Measurements from ENCODE around the gene ANKRD11. TPM values are rescaled to one million over a fixed set of nuclear protein-coding genes. Genes with fewer than 3 reads are reported as not detected.

Gene ANKRD11
- polyA plus RNA-seq, 4 donors: 48.4 to 86.7 (median 65.5) TPM

- peak overlapping the region in 1 of 3 donors; percentile 71 for H3K27ac ChIP-seq (ENCODE audit: low read depth in 1 of 3, low read length in 2 of 3)
- peaks cover 0 to 21% (median 0%) of the 10 kb centered on the region in 3 donors for H3K36me3 ChIP-seq (ENCODE audit: control insufficient read depth in 3 of 3, insufficient read depth in 2 of 3, low read depth in 1 of 3, low read length in 3 of 3)
- no peak overlapping the region for H3K4me3 ChIP-seq (ENCODE audit: low read depth in 1 of 3, low read length in 3 of 3)
- peaks cover 24 to 34% (median 29%) of the 10 kb centered on the region in 3 donors for H3K4me1 ChIP-seq (ENCODE audit: control insufficient read depth in 3 of 3, insufficient read depth in 2 of 3, low read depth in 1 of 3, low read length in 2 of 3)
- no peak for DNase-seq
- no peaks in the 10 kb centered on the region for H3K27me3 ChIP-seq (ENCODE audit: control insufficient read depth in 3 of 3, insufficient read depth in 3 of 3, low read length in 3 of 3)
- 87 to 89% (median 88%) methylated on average over 13 of the region's 13 CpGs for WGBS, 3 donors
- FAIRE-seq: no peak
- H3K9me3 ChIP-seq (ENCODE audit: control insufficient read depth in 2 of 2, insufficient read depth in 1 of 2, low read depth in 1 of 2, low read length in 1 of 2): no peaks in the 10 kb centered on the region
Measured at GRCh38 chr16:89481356-89481955, 8.9 kb downstream of the ANKRD11 start.

- no peak for FAIRE-seq
- H3K27me3 ChIP-seq (ENCODE audit: control insufficient read depth in 3 of 3, insufficient read depth in 3 of 3, low read length in 3 of 3): no peaks in the 10 kb centered on the region
- H3K4me3 ChIP-seq (ENCODE audit: low read depth in 1 of 3, low read length in 3 of 3): no peak overlapping the region
- DNase-seq: no peak
- H3K9me3 ChIP-seq (ENCODE audit: control insufficient read depth in 2 of 2, insufficient read depth in 1 of 2, low read depth in 1 of 2, low read length in 1 of 2): peaks cover 0 to 5% of the 10 kb centered on the region in 2 donors
- WGBS, 3 donors: 86 to 89% (median 86%) methylated on average over 14 of the region's 14 CpGs
- peaks cover 0 to 25% (median 0%) of the 10 kb centered on the region in 3 donors for H3K36me3 ChIP-seq (ENCODE audit: control insufficient read depth in 3 of 3, insufficient read depth in 2 of 3, low read depth in 1 of 3, low read length in 3 of 3)
- no peak overlapping the region for H3K27ac ChIP-seq (ENCODE audit: low read depth in 1 of 3, low read length in 2 of 3)
- H3K4me1 ChIP-seq (ENCODE audit: control insufficient read depth in 3 of 3, insufficient read depth in 2 of 3, low read depth in 1 of 3, low read length in 2 of 3): peaks cover 22 to 35% (median 24%) of the 10 kb centered on the region in 3 donors
Measured at GRCh38 chr16:89478576-89479221, 11.7 kb downstream of the ANKRD11 start.

DNA sequence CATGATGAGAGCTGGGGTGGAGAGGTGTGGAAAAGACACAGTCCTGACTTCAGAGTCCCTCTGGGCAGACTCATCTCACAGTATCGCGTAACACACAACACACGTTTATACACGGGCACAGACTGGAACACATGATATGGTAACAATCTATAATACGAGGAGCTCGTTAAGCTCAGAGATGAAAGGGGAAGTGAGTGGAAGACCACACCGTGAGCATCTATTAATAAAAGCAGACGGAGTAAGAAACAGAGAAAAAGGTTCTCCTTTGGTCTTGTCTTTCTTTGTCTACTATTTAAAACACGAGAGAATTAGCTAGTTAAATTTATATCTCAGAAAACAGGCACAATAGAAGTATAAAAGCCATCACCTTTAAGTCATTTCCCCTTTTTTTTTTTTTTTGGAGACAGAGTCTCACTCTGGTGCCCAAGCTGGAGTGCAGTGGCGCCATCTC, 13.5 kb downstream of the ANKRD11 start:
- no peaks in the 10 kb centered on the region for H3K27me3 ChIP-seq (ENCODE audit: control insufficient read depth in 3 of 3, insufficient read depth in 3 of 3, low read length in 3 of 3)
- FAIRE-seq: no peak

DNA sequence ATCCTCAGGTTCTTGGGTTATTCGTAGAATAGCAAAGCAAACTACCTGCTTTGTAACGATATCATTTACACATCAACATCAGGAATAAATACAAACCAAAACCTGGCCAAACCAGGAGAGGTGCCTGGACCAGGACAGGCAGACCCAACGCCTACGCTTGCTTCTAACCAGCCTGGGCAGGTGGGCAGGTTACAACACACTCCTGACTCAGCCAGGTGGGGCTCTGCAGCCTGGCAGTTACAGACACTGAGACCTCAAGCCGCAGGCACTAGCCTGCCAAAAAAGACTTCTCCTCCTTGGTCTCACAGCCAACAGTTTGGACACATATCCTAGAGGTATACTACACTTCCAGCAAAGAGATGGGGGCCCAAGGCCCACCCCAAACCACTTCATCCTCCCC, 14.0 kb downstream of the ANKRD11 start:
- 14 to 64% (median 26%) methylated on average over 5 of the region's 5 CpGs for WGBS, 3 donors
- peaks cover 0 to 7% of the 10 kb centered on the region in 2 donors for H3K9me3 ChIP-seq (ENCODE audit: control insufficient read depth in 2 of 2, insufficient read depth in 1 of 2, low read depth in 1 of 2, low read length in 1 of 2)
- FAIRE-seq (no peak), DNase-seq (peak in 1 of 2 donors; percentile 48)
- peak overlapping the region in 1 of 3 donors; percentile 36 for H3K27ac ChIP-seq (ENCODE audit: low read depth in 1 of 3, low read length in 2 of 3)
- H3K27me3 ChIP-seq (ENCODE audit: control insufficient read depth in 3 of 3, insufficient read depth in 3 of 3, low read length in 3 of 3): no peaks in the 10 kb centered on the region
- no peak overlapping the region for H3K4me3 ChIP-seq (ENCODE audit: low read depth in 1 of 3, low read length in 3 of 3)
- H3K36me3 ChIP-seq (ENCODE audit: control insufficient read depth in 3 of 3, insufficient read depth in 2 of 3, low read depth in 1 of 3, low read length in 3 of 3): peaks cover 0 to 27% (median 0%) of the 10 kb centered on the region in 3 donors
- peaks cover 24 to 40% (median 29%) of the 10 kb centered on the region in 3 donors for H3K4me1 ChIP-seq (ENCODE audit: control insufficient read depth in 3 of 3, insufficient read depth in 2 of 3, low read depth in 1 of 3, low read length in 2 of 3)

More for the DNA sequence above, 13.5 kb downstream of the ANKRD11 start:
- Histone ChIP-seq H3K27ac (ENCODE audit: low read depth in 1 of 3, low read length in 2 of 3) (peak overlapping the region in 1 of 3 donors; percentile 36), H3K4me1 (ENCODE audit: control insufficient read depth in 3 of 3, insufficient read depth in 2 of 3, low read depth in 1 of 3, low read length in 2 of 3) (peaks cover 25 to 40% (median 27%) of the 10 kb centered on the region in 3 donors), H3K9me3 (ENCODE audit: control insufficient read depth in 2 of 2, insufficient read depth in 1 of 2, low read depth in 1 of 2, low read length in 1 of 2) (peaks cover 0 to 7% of the 10 kb centered on the region in 2 donors), H3K4me3 (ENCODE audit: low read depth in 1 of 3, low read length in 3 of 3) (no peak overlapping the region), H3K36me3 (ENCODE audit: control insufficient read depth in 3 of 3, insufficient read depth in 2 of 3, low read depth in 1 of 3, low read length in 3 of 3) (peaks cover 0 to 29% (median 0%) of the 10 kb centered on the region in 3 donors)
- no peak for DNase-seq
- WGBS, 3 donors: 51 to 64% (median 55%) methylated on average over 10 of the region's 10 CpGs

GRCh38 chr16:89475144-89475543, 15.2 kb downstream of the ANKRD11 start:
- Histone ChIP-seq H3K27ac (ENCODE audit: low read depth in 1 of 3, low read length in 2 of 3) (no peak overlapping the region), H3K4me1 (ENCODE audit: control insufficient read depth in 3 of 3, insufficient read depth in 2 of 3, low read depth in 1 of 3, low read length in 2 of 3) (peaks cover 30 to 41% (median 31%) of the 10 kb centered on the region in 3 donors)
- FAIRE-seq: no peak

GRCh38 chr16:89473791-89474414, 16.5 kb downstream of the ANKRD11 start:
- H3K27me3 ChIP-seq (ENCODE audit: control insufficient read depth in 3 of 3, insufficient read depth in 3 of 3, low read length in 3 of 3): no peaks in the 10 kb centered on the region
- H3K4me3 ChIP-seq (ENCODE audit: low read depth in 1 of 3, low read length in 3 of 3): no peak overlapping the region
- DNase-seq (peak; percentile 60 to 64), FAIRE-seq (no peak)
- H3K27ac ChIP-seq (ENCODE audit: low read depth in 1 of 3, low read length in 2 of 3): peak overlapping the region in 1 of 3 donors; percentile 85
- peaks cover 0 to 26% (median 0%) of the 10 kb centered on the region in 3 donors for H3K36me3 ChIP-seq (ENCODE audit: control insufficient read depth in 3 of 3, insufficient read depth in 2 of 3, low read depth in 1 of 3, low read length in 3 of 3)
- H3K9me3 ChIP-seq (ENCODE audit: control insufficient read depth in 2 of 2, insufficient read depth in 1 of 2, low read depth in 1 of 2, low read length in 1 of 2): peaks cover 0 to 7% of the 10 kb centered on the region in 2 donors
- peaks cover 30 to 41% (median 31%) of the 10 kb centered on the region in 3 donors for H3K4me1 ChIP-seq (ENCODE audit: control insufficient read depth in 3 of 3, insufficient read depth in 2 of 3, low read depth in 1 of 3, low read length in 2 of 3)
- 65 to 70% (median 69%) methylated on average over 9 of the region's 9 CpGs for WGBS, 3 donors

More at GRCh38 chr16:89475144-89475543, 15.2 kb downstream of the ANKRD11 start:
- WGBS, 3 donors: 77 to 81% (median 80%) methylated on average over 5 of the region's 5 CpGs
- peaks cover 0 to 21% (median 0%) of the 10 kb centered on the region in 3 donors for H3K36me3 ChIP-seq (ENCODE audit: control insufficient read depth in 3 of 3, insufficient read depth in 2 of 3, low read depth in 1 of 3, low read length in 3 of 3)
- no peak overlapping the region for H3K4me3 ChIP-seq (ENCODE audit: low read depth in 1 of 3, low read length in 3 of 3)
- no peaks in the 10 kb centered on the region for H3K27me3 ChIP-seq (ENCODE audit: control insufficient read depth in 3 of 3, insufficient read depth in 3 of 3, low read length in 3 of 3)
- peaks cover 0 to 7% of the 10 kb centered on the region in 2 donors for H3K9me3 ChIP-seq (ENCODE audit: control insufficient read depth in 2 of 2, insufficient read depth in 1 of 2, low read depth in 1 of 2, low read length in 1 of 2)
- no peak for DNase-seq

- peaks cover 29 to 36% (median 31%) of the 10 kb centered on the region in 3 donors for H3K4me1 ChIP-seq (ENCODE audit: control insufficient read depth in 3 of 3, insufficient read depth in 2 of 3, low read depth in 1 of 3, low read length in 2 of 3)
- peak overlapping the region; percentile 28 to 85 (median 53) for H3K27ac ChIP-seq (ENCODE audit: low read depth in 1 of 3, low read length in 2 of 3)
- H3K27me3 ChIP-seq (ENCODE audit: control insufficient read depth in 3 of 3, insufficient read depth in 3 of 3, low read length in 3 of 3): no peaks in the 10 kb centered on the region
- 79 to 92% (median 86%) methylated on average over 7 of the region's 7 CpGs for WGBS, 3 donors
- FAIRE-seq (no peak), DNase-seq (no peak)
- H3K36me3 ChIP-seq (ENCODE audit: control insufficient read depth in 3 of 3, insufficient read depth in 2 of 3, low read depth in 1 of 3, low read length in 3 of 3): peaks cover 0 to 31% (median 0%) of the 10 kb centered on the region in 3 donors
- no peak overlapping the region for H3K4me3 ChIP-seq (ENCODE audit: low read depth in 1 of 3, low read length in 3 of 3)
- H3K9me3 ChIP-seq (ENCODE audit: control insufficient read depth in 2 of 2, insufficient read depth in 1 of 2, low read depth in 1 of 2, low read length in 1 of 2): peaks cover 0 to 7% of the 10 kb centered on the region in 2 donors
Measured at GRCh38 chr16:89473136-89473712, 17.1 kb downstream of the ANKRD11 start.

DNA sequence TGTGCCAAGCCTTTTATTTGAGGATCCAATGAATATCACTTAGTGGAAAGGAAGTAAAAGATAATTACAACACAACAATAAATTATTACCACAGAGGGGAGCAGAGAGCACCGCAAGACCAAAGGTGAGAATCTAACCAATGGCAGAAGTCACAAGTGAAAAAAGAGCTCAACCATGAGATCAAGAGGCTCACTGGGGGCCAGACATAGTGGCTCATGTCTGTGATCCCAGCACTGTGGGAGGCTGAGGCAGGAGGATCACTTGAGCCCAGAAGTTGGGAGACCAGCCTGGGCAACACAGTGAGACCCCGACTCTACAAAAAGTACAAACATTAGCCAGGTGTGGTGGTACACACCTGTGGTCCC, 17.7 kb downstream of the ANKRD11 start:
- Histone ChIP-seq H3K4me3 (ENCODE audit: low read depth in 1 of 3, low read length in 3 of 3) (no peak overlapping the region), H3K4me1 (ENCODE audit: control insufficient read depth in 3 of 3, insufficient read depth in 2 of 3, low read depth in 1 of 3, low read length in 2 of 3) (peaks cover 31 to 36% (median 31%) of the 10 kb centered on the region in 3 donors), H3K9me3 (ENCODE audit: control insufficient read depth in 2 of 2, insufficient read depth in 1 of 2, low read depth in 1 of 2, low read length in 1 of 2) (peaks cover 0 to 7% of the 10 kb centered on the region in 2 donors), H3K27ac (ENCODE audit: low read depth in 1 of 3, low read length in 2 of 3) (peak overlapping the region; percentile 28 to 85 (median 53)), H3K36me3 (ENCODE audit: control insufficient read depth in 3 of 3, insufficient read depth in 2 of 3, low read depth in 1 of 3, low read length in 3 of 3) (peaks cover 0 to 35% (median 0%) of the 10 kb centered on the region in 3 donors), H3K27me3 (ENCODE audit: control insufficient read depth in 3 of 3, insufficient read depth in 3 of 3, low read length in 3 of 3) (no peaks in the 10 kb centered on the region)
- FAIRE-seq: no peak
- 45 to 64% (median 62%) methylated on average over 2 of the region's 2 CpGs for WGBS, 3 donors
- peak; percentile 86 to 92 for DNase-seq

All from small intestine (tissue), 7 donors.